ENCODE results near the gene PKNOX2. TPM values are rescaled to one million over a fixed set of nuclear protein-coding genes. Genes with fewer than 3 reads are reported as not detected.

PKNOX2 gene
- total and polyA plus RNA-seq, 4 donors = 3.1 to 10.6 (median 7.9) TPM

DNA sequence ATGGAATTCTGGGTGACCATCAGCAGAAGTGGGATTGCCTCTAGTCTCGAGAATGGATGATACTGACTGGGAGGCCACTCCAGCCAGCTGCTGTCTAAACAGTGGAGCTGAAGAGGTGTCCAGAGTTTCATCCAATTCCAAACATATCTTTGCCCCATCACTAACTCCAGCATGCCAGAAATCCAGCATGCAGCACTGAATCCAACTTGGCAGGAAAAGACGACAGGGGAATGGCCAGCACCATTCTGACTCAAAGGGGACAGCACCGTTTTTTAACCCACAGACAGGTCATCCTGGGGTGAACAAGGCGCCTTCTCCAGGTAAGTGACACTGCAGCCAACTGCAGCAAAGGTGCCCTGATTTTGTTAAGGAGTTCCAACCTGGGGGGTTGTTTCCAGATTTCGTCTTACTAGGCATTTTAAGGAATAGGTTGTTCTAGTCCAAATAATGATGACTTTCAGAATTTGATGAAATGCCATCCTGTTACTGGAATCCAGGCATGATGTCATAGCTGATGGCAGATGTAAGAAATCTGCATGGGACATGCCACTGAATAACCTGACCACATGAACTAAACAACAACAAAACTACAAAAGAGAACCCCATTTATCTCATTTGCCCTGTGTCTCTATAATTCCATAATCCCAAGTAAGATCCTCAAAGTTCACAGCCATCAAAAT is 299.2 kb downstream of the PKNOX2 start:
- Histone ChIP-seq H3K4me1 (ENCODE audit: control insufficient read depth in 5 of 5, insufficient read depth in 5 of 5, low read length in 5 of 5) (peaks cover 0 to 5% (median 0%) of the 10 kb centered on the region in 5 donors), H3K9me3 (ENCODE audit: control insufficient read depth in 4 of 4, insufficient read depth in 3 of 4, low read length in 3 of 4) (peaks cover 0 to 2% (median 0%) of the 10 kb centered on the region in 4 donors), H3K27me3 (ENCODE audit: control insufficient read depth in 3 of 3, insufficient read depth in 3 of 3, low read length in 2 of 3) (peaks cover 0 to 4% (median 0%) of the 10 kb centered on the region in 3 donors), H3K36me3 (ENCODE audit: control insufficient read depth in 4 of 4, insufficient read depth in 4 of 4, low read length in 4 of 4) (peaks cover 0 to 4% (median 0%) of the 10 kb centered on the region in 4 donors), H3K4me3 (no peak overlapping the region), H3K9ac (ENCODE audit: insufficient read depth in 1 of 2, low read length in 2 of 2) (no peak overlapping the region), H3K27ac (ENCODE audit: low read depth in 1 of 2, low read length in 1 of 2) (no peak overlapping the region)
- TF ChIP-seq, protein P1, sequence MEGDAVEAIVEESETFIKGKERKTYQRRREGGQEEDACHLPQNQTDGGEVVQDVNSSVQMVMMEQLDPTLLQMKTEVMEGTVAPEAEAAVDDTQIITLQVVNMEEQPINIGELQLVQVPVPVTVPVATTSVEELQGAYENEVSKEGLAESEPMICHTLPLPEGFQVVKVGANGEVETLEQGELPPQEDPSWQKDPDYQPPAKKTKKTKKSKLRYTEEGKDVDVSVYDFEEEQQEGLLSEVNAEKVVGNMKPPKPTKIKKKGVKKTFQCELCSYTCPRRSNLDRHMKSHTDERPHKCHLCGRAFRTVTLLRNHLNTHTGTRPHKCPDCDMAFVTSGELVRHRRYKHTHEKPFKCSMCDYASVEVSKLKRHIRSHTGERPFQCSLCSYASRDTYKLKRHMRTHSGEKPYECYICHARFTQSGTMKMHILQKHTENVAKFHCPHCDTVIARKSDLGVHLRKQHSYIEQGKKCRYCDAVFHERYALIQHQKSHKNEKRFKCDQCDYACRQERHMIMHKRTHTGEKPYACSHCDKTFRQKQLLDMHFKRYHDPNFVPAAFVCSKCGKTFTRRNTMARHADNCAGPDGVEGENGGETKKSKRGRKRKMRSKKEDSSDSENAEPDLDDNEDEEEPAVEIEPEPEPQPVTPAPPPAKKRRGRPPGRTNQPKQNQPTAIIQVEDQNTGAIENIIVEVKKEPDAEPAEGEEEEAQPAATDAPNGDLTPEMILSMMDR (IDR thresholded peaks at IDR 0.05; ENCODE audit: control extremely low read depth, extremely low read depth) = no peak
- DNase-seq (peak in 1 of 3 donors; percentile 38), ATAC-seq (ENCODE audit: insufficient read depth, low FRiP score) (peak; percentile 45)
- 76 to 87% methylated on average over 5 of the region's 5 CpGs for WGBS, 2 donors

DNA sequence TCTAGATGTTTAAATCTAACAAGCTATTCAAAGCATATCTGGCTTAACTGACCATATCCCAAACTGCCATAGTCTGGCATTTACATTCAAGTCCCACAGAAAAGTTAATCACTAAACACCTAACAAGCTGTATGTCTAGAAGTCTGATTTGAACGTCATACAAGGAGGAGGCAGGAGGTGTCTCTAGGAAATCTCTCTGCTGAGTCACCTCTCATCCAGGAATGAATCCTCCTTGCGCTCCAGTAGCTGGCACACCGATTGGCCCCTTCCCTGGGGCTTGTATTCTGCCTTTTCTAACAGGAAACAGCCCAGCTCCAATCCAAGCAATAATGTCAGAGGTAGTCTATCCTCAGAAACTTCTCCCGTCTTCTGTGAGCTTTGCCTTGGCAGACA is 299.7 kb downstream of the PKNOX2 start:
- H3K4me3 ChIP-seq = no peak overlapping the region
- DNase-seq = no peak
- WGBS, 2 donors = 78 to 83% methylated on average over 4 of the region's 4 CpGs
- no peak overlapping the region for H3K27ac ChIP-seq (ENCODE audit: low read depth in 1 of 2, low read length in 1 of 2)
- H3K27me3 ChIP-seq (ENCODE audit: control insufficient read depth in 3 of 3, insufficient read depth in 3 of 3, low read length in 2 of 3) = peaks cover 0 to 4% (median 0%) of the 10 kb centered on the region in 3 donors
- TF ChIP-seq, protein P1 (IDR thresholded peaks at IDR 0.05; ENCODE audit: control extremely low read depth, extremely low read depth) = no peak
- H3K9ac ChIP-seq (ENCODE audit: insufficient read depth in 1 of 2, low read length in 2 of 2) = no peak overlapping the region
- peaks cover 0 to 4% (median 0%) of the 10 kb centered on the region in 4 donors for H3K36me3 ChIP-seq (ENCODE audit: control insufficient read depth in 4 of 4, insufficient read depth in 4 of 4, low read length in 4 of 4)
- ATAC-seq (ENCODE audit: insufficient read depth, low FRiP score) = no peak
- H3K9me3 ChIP-seq (ENCODE audit: control insufficient read depth in 4 of 4, insufficient read depth in 3 of 4, low read length in 3 of 4) = peaks cover 0 to 2% (median 0%) of the 10 kb centered on the region in 4 donors
- peaks cover 0 to 5% (median 0%) of the 10 kb centered on the region in 5 donors for H3K4me1 ChIP-seq (ENCODE audit: control insufficient read depth in 5 of 5, insufficient read depth in 5 of 5, low read length in 5 of 5)

DNA sequence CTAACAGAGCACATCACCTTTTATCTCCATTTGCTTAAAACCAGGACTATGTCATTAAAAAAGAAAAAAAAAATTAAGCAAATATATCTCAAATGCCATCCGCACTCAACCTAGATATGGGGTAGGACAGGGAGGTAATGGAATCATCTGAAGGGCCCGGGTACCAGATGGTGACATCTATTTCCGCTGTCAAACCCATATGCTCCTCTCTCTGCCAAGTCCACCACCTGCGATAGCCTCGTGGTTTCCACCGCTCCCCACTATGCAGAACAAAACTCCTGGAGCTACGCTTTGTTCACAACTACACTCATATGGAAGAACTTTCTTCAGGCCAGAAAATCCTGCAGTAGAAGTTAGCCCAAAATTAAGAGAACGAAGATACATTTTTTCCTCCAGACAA is 300.1 kb downstream of the PKNOX2 start:
- no peak for ATAC-seq (ENCODE audit: insufficient read depth, low FRiP score)
- WGBS, 2 donors = 89 to 92% methylated on average over 8 of the region's 8 CpGs

More for the DNA sequence above, 300.1 kb downstream of the PKNOX2 start:
- peaks cover 0 to 5% (median 0%) of the 10 kb centered on the region in 5 donors for H3K4me1 ChIP-seq (ENCODE audit: control insufficient read depth in 5 of 5, insufficient read depth in 5 of 5, low read length in 5 of 5)
- no peak overlapping the region for H3K27ac ChIP-seq (ENCODE audit: low read depth in 1 of 2, low read length in 1 of 2)
- H3K9me3 ChIP-seq (ENCODE audit: control insufficient read depth in 4 of 4, insufficient read depth in 3 of 4, low read length in 3 of 4) = peaks cover 0 to 2% (median 0%) of the 10 kb centered on the region in 4 donors
- H3K36me3 ChIP-seq (ENCODE audit: control insufficient read depth in 4 of 4, insufficient read depth in 4 of 4, low read length in 4 of 4) = peaks cover 0 to 2% (median 0%) of the 10 kb centered on the region in 4 donors
- no peak for DNase-seq
- peaks cover 0 to 4% (median 0%) of the 10 kb centered on the region in 3 donors for H3K27me3 ChIP-seq (ENCODE audit: control insufficient read depth in 3 of 3, insufficient read depth in 3 of 3, low read length in 2 of 3)
- no peak overlapping the region for H3K4me3 ChIP-seq
- H3K9ac ChIP-seq (ENCODE audit: insufficient read depth in 1 of 2, low read length in 2 of 2) = no peak overlapping the region
- TF ChIP-seq, protein P1 (IDR thresholded peaks at IDR 0.05; ENCODE audit: control extremely low read depth, extremely low read depth) = no peak

All from lung (tissue), 12 donors.